ENCODE measurements around the gene SPEN.

SPEN gene

GRCh38 chr1:15834406-15835204 lies 12.9 kb upstream of the SPEN start (continued):
- TF ChIP-seq ZNF626 (tag by site-specific recombination; IDR thresholded peaks at IDR 0.05) (no peak), ZNF610 (tag by site-specific recombination; IDR thresholded peaks at IDR 0.05; ENCODE audit: borderline replicate concordance) (peak; percentile 70; the same call in 1 of the 2 replicates), ZNF24 (tag by site-specific recombination; IDR thresholded peaks at IDR 0.05) (0 out of 2 replicates have a peak, but pooled peaks have one; percentile 57), GLI4 (tag by site-specific recombination; IDR thresholded peaks at IDR 0.05) (no peak), ZNF302 (tag by site-specific recombination; IDR thresholded peaks at IDR 0.05; ENCODE audit: low read depth) (no peak), EGR2 (tag by site-specific recombination; IDR thresholded peaks at IDR 0.05; ENCODE audit: low read depth) (peak; percentile 94), ZFP69B (tag by site-specific recombination; IDR thresholded peaks at IDR 0.05) (peak; percentile 98), ZNF558 (tag by site-specific recombination; IDR thresholded peaks at IDR 0.05) (no peak; the same call in 1 of the 2 replicates), ZNF146 (tag by site-specific recombination; IDR thresholded peaks at IDR 0.05) (0 out of 2 replicates have a peak, but pooled peaks have one; percentile 3), IKZF3 (tag by site-specific recombination; IDR thresholded peaks at IDR 0.05) (peak; percentile 55; the same call in 1 of the 2 replicates), TCF7L2 (IDR thresholded peaks at IDR 0.05; ENCODE audit: borderline replicate concordance, low read depth, low read length) (peak; percentile 99), TRIM28 (IDR thresholded peaks at IDR 0.05; ENCODE audit: borderline replicate concordance, low read length) (peak; percentile 57; the same call in 1 of the 2 replicates), OVOL3 (tag by site-specific recombination; IDR thresholded peaks at IDR 0.05) (peak; percentile 79; the same call in 1 of the 2 replicates)

GRCh38 chr1:15835205-15835740 lies 12.2 kb upstream of the SPEN start:
- Histone ChIP-seq H3K4me3 (ENCODE audit: low read depth, low read length) (peak overlapping the region; percentile 79), H3K36me3 (ENCODE audit: control insufficient read depth in 2 of 2, insufficient read depth in 1 of 2, low read length in 2 of 2) (no peaks in the 10 kb centered on the region; a peak in 1 of 3 replicates), H3K4me1 (ENCODE audit: control insufficient read depth, insufficient read depth, low read length) (peaks cover 10% of the 10 kb centered on the region), H3K27ac (ENCODE audit: extremely low read depth, low read depth, low read length) (peak overlapping the region; percentile 98), H3K9me3 (ENCODE audit: control insufficient read depth, insufficient read depth, low read depth, low read length) (no peaks in the 10 kb centered on the region)
- ChIA-PET CTCF (no interaction called here), POLR2A (interaction anchor here (0.7 to 4.4 kb wide), 6 partner anchors 10 to 40 kb away, joined by 3 to 106 read pairs (median 16); partner anchors contain the start of gene SPEN)
- TF ChIP-seq PRDM1 (tag by site-specific recombination; IDR thresholded peaks at IDR 0.05) (peak; percentile 85), ZNF24 (tag by site-specific recombination; IDR thresholded peaks at IDR 0.05) (peak; percentile 21; the same call in 1 of the 2 replicates), ZNF211 (tag by site-specific recombination; IDR thresholded peaks at IDR 0.05; ENCODE audit: low read depth) (no peak), ZFHX2 (tag by site-specific recombination; conservative IDR thresholded peaks at IDR 0.05) (no peak), ZNF704 (tag by site-specific recombination; IDR thresholded peaks at IDR 0.05) (no peak), ZNF391 (tag by site-specific recombination; IDR thresholded peaks at IDR 0.05; ENCODE audit: borderline replicate concordance, low read depth) (0 out of 2 replicates have a peak, but pooled peaks have one; percentile 17), ZNF639 (tag by site-specific recombination; IDR thresholded peaks at IDR 0.05) (peak; percentile 25; the same call in 1 of the 2 replicates), ZNF155 (tag by site-specific recombination; IDR thresholded peaks at IDR 0.05) (no peak), ZBTB20 (tag by site-specific recombination; IDR thresholded peaks at IDR 0.05) (peak; percentile 6; the same call in 1 of the 2 replicates), REST (tag by site-specific recombination; IDR thresholded peaks at IDR 0.05) (no peak), ELK4 (IDR thresholded peaks at IDR 0.05; ENCODE audit: borderline replicate concordance, low read depth, low read length) (no peak), ZNF175 (tag by site-specific recombination; IDR thresholded peaks at IDR 0.05) (no peak), ZNF335 (tag by site-specific recombination; conservative IDR thresholded peaks at IDR 0.05) (peak; percentile 69), ZNF76 (tag by site-specific recombination; IDR thresholded peaks at IDR 0.05; ENCODE audit: borderline replicate concordance, low read depth) (0 out of 2 replicates have a peak, but pooled peaks have one; percentile 16), ZNF610 (tag by site-specific recombination; IDR thresholded peaks at IDR 0.05; ENCODE audit: borderline replicate concordance) (peak; percentile 79; the same call in 1 of the 2 replicates), ZNF341 (tag by site-specific recombination; IDR thresholded peaks at IDR 0.05; ENCODE audit: low read depth) (peak; percentile 17; the same call in 1 of the 2 replicates), ZNF660 (tag by site-specific recombination; IDR thresholded peaks at IDR 0.05) (peak; percentile 65; the same call in 1 of the 2 replicates)
